GM18505 (cell line): ENCODE measurements around the gene C22orf23.

Source experiments
- ATAC-seq: cut with Tn5 transposase; IDR thresholded peaks from one replicate; pipeline ENCODE4 v1.9.1; 2021; ENCODE audit not compliant: unreplicated experiment
- POLR2A ChIP-seq: IDR thresholded peaks from 4 replicates; pipeline ENCODE4 v1.6.1; 2011; ENCODE audit warnings: borderline replicate concordance; ENCODE audit not compliant: insufficient read depth, insufficient read length; ENCODE audit errors: extremely low read depth

Gene C22orf23

DNA sequence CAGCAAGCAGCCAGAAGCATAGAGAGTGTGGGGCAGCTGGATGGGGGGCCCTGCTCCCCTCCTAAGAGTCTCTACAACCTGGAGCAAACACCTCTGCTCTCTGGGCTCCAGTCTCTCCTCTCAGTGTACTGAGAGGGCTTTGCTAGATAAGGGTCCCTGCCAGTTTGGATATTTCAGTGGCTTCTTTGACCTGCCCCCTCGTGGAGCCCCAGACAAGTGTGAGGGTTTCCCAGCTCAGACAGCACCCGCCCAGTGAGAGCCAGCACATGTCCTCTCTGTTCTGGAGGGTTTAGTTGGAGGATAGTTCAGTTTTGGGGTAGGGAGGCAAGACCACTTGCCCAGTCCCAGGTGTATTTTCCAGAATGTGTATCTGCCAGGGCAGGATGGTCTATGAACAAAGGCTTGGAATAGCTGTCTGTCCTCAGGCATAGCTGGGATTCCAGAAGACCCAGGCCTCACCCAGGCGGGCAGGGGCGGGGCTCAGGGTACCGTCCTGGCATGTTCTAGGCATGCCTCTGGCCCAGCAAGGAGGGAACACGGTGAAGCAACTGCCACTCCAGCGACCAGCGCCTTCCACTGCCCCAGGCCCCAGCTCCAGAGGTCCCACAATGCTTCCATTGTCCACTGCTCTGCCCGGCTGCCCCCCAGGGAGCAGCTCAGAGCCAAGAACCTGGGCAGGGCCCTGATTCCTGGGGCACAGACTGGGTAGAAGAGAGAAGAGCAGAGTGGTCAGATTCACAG is 54.8 kb downstream of the C22orf23 start:
- ATAC-seq = no peak
- TF ChIP-seq POLR2A = no peak

DNA sequence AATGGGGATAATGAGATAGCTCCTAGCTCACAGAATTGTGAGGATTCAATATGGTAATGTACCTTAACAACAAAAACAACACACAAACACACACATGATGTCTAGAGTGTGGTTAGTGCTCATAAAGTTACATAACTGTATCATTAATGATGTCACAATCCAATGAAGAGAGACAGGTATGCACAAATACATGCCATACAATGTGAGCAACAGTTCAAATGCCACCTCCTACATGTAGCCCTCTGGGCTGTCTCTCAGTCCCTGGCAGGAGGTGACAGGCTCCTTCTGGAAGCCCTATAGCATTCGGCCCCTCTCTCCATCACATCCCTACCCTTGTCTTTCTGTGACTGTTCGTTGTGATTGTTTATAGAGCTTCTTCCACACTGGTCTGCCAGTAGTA is 55.6 kb downstream of the C22orf23 start:
- TF ChIP-seq POLR2A = no peak
- no peak for ATAC-seq

- no peak for TF ChIP-seq POLR2A
- no peak for ATAC-seq
These were observed 56.5 kb downstream of the C22orf23 start for GRCh38 chr22:37896939-37897338.

DNA sequence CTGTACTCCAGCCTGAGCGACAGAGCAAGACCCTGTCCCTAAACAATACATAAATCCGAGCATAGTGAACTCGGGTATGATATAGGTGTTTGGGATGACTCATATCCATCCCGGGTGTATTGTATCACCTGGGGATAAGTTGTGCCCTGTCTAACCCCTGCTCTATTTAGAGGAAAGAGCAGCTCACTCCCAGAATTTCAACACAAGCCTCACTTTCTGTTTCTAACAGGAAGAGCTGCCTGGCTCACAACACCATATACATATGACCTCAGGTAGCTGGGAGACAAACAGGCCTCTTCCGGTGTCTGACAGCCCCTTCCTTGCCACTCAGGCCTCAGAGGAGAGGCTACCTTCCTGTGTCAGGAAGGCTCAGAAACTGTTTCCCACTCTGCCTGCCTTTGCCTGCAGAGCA is 57.2 kb downstream of the C22orf23 start:
- peak; percentile 72 for TF ChIP-seq POLR2A
- ATAC-seq = no peak

DNA sequence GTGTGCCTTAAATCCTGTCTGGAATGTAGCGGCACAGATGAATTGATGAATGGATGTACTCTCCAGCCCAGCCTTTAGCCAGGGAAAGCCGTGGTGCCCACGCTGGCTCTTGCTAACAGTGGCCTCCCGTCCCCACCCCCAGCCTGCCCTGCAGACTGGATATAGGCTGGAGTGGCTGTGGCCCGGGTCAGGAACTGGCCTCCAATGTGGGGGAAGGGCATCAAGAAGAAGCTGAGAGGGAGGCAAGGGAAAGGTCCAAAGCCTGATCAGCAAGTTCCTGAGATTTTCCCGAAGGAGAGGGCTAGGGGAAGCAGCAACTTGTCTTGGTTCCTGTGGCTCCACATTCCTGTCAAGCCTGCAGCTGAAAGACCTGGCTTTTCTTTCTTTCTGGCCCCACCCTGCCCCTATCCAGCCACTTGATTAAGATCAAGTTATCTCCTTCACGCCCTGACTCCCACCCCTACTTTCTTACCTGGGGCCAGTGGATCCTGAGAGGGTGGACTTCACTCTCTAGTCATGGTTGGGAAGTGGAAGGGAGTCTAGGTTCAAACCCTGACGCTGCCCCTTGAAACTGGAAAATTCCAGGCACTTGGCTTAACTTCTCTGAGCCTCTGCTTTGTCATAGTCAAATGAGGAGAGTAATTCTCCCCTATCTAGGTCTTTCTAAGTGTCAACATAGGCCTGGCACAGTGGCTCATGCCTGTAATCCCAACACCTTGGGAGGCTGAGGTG is 58.3 kb downstream of the C22orf23 start:
- ATAC-seq = no peak
- no peak for TF ChIP-seq POLR2A

DNA sequence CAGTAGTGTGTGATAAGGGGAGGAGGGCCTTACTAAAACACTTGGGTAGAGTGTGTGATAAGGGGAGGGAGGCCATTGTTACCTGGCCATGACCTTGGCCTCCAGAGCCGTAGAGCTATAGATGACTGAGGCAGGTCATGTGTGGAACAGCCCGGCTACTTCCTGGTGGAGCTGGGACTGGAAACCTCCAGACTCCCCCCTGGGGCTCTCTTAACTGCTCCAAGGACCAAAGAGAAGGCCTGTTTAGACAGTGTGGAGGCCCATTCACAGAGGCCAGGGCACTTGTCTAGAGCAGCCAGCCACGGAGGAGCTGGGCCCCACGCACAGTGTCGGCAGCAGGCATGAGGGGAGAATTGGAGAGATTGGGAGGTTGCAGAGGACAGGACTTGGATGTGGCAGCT is 59.8 kb downstream of the C22orf23 start:
- TF ChIP-seq POLR2A = no peak

More for the DNA sequence above, 59.8 kb downstream of the C22orf23 start:
- no peak for ATAC-seq
